Measurements from ENCODE around the gene TRAF3IP1. TPM values are rescaled to one million over a fixed set of nuclear protein-coding genes. Genes with fewer than 3 reads are reported as not detected.
A peak's percentile ranks its signal among the peaks of the same experiment; 100 is the strongest.
"Not testable (repeated sequence)": the region's sequence is repeated elsewhere in the genome, so short reads cannot be mapped to it uniquely, and the experiment has no call there.

The TRAF3IP1 gene
- total RNA-seq, 1 donor from 2014 or later = 25.3 TPM

DNA sequence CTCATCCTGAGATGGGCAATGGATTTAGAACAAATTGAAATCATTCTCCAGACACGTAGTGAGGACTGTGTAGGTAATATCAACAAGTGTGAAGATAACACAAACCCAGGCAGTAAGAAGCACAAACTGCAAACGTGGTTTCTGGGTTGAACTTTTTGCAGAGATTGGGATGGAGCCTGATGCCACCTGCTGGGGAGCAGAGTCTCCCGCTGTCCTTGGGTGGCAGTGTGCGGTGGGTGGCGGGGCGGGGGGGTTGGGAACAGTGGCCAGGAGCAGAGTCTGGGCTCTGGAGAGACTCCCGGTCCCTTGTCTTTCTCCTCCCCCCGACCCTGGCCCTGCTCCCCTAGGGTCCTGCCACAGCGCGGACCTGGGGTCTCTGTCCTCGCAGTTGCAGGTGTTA lies 19.5 kb downstream of the TRAF3IP1 start:
- peak; percentile 9 for DNase-seq (ENCODE audit: low read depth)

- DNase-seq (ENCODE audit: low read depth) = no peak
Observed at GRCh38 chr2:238341536-238341935, 21.2 kb downstream of the TRAF3IP1 start.

GRCh38 chr2:238344035-238344434 lies 23.7 kb downstream of the TRAF3IP1 start:
- no peak for DNase-seq (ENCODE audit: low read depth)

GRCh38 chr2:238344517-238344916 lies 24.2 kb downstream of the TRAF3IP1 start:
- DNase-seq (ENCODE audit: low read depth) = no peak

DNA sequence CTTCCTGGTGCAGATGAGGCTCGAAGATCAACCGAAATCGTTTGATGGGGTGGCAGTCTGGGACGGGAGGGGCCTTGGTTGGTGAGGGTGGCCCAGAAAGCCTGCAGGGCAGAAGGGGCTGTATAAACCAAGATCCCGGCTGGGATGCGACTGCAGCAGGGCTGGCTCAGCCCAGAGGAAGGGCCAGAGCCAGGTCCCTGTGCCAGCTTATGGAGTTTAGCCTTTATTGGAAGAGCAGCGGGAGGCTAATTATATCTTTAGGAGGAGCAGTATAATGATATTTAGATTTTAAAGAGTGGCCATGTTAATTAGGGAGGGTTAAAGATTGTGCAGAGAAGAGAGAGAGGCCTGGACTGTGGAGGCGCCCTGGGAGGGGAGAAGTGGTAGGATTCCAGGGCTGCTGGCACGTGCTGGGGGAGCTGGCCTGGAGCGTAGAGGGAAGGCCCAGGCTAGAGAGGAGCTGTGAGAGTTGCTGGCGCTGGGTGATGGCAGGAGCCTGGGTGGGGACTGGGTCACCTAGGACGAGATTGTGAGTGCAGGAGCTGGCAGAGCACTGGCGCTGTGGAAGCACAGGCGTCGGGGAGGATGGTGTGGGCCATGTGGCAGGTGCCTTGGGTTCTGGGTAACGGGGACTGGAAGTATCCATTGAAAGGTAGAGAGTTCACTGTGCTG lies 25.1 kb downstream of the TRAF3IP1 start:
- no peak for DNase-seq (ENCODE audit: low read depth)

DNA sequence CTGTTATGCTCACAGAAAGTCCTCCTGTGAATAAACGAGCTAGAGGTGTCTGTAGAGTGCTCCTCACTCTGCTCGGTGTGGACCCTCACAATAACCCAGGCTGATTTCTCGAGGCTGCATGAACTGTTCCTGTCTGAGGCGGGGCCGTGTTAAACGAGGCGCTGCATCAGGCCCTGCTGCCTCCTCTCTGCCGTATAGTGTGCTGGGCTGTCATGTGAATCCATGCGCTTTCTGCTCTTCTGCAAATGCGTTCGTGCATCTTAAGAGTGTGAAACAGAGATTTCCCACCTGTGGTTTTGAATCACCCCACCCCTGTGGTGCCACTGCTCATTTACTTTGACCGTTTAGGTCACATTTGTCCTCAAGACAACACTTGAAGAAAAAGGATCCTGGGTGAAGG lies 26.2 kb downstream of the TRAF3IP1 start:
- DNase-seq (ENCODE audit: low read depth) = no peak

- DNase-seq (ENCODE audit: low read depth) = no peak
Observed at GRCh38 chr2:238350150-238350897, 30.0 kb downstream of the TRAF3IP1 start.

DNA sequence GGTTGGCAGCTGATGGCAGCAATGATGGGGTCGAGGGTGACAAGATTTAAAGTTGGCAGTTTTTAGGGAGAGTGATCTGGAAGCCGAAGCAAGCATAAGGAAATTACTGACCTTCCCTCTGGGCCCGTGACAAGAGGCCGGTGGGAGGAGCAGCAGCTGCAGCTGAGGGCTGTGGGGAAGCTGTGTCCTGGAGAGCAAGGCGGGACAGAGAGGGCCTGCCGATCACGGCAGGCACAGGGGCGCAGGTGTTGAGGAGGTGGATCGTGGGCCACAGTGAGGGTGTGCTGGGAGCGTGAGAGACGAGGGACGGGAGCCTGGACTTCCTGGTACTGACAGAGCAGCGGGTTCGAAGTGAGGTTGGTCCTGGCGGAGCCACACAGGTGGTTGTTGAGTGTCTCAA lies 31.0 kb downstream of the TRAF3IP1 start:
- no peak for DNase-seq (ENCODE audit: low read depth)

DNA sequence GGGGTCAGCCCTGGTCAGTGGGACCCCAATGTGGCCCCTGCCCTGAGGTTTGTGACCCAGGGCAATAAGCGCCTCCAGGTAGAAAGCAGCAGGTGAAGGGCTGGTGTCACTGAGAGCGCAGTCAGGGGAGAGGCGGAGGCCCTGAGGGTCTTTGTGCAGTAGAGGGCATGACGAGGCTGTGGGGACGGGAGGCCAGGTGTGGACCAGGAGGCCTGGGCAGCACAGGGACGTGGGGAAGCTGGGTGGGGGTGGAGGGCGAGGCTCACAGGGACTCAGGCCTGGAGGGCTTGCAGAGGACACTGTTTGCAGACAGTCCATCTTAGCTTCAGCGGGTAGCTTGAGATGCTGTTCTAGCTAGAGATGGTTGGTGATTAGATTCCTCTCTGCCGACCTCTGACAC lies 32.0 kb downstream of the TRAF3IP1 start:
- no peak for DNase-seq (ENCODE audit: low read depth)

- no peak for DNase-seq (ENCODE audit: low read depth)
Observed at GRCh38 chr2:238358769-238359168, 38.5 kb downstream of the TRAF3IP1 start.

GRCh38 chr2:238359403-238359802 lies 39.1 kb downstream of the TRAF3IP1 start:
- DNase-seq (ENCODE audit: low read depth) = no peak

DNA sequence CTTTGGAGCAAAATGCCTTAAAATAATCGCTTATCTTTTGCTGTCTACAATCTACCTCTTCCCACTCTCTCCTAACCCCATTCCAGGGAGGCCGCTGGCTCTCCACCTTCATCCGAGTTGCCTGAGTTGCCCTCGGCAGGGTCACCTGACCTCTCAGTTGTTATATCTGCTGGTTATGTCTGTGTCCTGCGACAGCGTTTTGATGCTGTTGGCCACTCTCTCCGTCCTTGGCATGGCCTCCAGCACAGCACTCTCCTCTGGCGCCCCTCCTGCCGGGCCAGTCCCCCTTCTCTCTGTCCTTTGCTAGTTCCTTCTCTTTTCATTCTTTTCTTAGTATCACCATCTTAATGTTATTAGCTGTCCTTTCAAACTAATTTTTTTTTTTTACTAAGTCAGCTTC lies 41.6 kb downstream of the TRAF3IP1 start:
- no peak for DNase-seq (ENCODE audit: low read depth)

GRCh38 chr2:238362626-238363025 lies 42.3 kb downstream of the TRAF3IP1 start:
- no peak for DNase-seq (ENCODE audit: low read depth)

- no peak for DNase-seq (ENCODE audit: low read depth)
Observed at GRCh38 chr2:238369591-238370040, 49.3 kb downstream of the TRAF3IP1 start.

- no peak for DNase-seq (ENCODE audit: low read depth)
Observed at GRCh38 chr2:238370094-238370822, 49.9 kb downstream of the TRAF3IP1 start.

DNA sequence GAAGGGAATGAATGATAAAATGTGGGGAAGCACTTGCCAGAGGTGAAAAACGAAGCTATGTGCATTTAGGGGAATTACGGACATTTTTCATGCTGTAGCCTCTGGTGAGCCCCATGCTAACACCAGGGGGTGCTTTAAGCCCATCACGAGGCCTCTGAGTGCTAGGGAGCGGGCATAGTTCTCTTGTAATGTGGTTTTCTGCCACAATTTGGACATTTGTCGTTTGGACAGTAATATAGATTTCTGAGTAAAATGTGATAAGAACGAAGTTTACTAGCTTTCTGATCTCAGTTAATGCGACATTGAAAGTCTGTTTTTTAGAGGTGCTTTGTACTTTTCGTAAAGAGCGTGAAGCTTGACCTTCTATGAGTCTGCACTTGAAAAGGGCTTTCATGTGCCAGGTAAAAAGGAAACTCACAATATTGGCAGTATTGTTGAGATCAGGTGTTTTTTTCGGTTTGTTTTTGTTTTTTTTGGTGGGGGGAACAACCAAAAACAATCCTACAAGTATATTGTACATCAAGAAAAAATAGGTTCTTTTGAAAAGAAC lies 50.6 kb downstream of the TRAF3IP1 start:
- peak; percentile 18 for DNase-seq (ENCODE audit: low read depth)

DNA sequence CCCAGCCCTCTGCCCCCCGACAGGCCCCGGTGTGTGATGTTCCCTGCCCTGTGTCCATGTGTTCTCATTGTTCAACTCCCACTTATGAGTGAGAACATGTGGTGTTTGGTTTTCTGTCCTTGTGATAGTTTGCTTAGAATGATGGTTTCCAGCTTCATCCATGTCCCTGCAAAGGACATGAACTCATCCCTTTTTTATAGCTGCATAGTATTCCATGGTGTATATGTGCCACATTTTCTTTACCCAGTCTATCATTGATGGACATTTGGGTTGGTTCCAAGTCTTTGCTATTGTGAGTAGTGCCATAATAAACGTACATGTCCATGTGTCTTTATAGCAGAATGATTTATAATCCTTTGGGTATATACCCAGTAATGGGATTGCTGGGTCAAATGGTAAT lies 52.0 kb downstream of the TRAF3IP1 start:
- not testable (repeated sequence) for DNase-seq (ENCODE audit: low read depth)

DNA sequence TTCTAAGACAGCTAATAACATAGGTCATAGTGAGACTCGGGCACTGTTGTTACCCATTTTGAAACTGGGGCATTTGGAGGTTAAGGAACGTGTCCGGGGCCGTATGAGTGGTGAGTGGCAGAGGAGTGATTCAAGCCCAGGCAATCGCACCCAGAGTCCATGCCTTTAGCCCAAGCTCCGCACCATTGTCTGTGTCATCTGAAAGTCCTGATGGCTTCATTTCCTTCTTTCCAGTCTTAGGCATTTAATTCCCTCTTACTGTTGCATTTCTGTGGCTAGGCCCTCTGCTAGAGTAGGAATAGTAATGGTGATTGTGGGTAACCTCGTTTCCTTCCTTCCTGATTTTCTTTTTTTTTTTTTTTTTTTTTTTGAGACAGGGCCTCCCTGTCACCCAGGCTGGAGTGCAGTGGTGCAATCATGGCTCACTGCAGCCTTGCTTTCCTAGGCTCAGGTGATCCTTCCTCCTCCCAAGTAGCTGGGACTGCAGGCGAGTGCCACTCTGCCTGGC lies 56.6 kb downstream of the TRAF3IP1 start:
- peak; percentile 19 for DNase-seq (ENCODE audit: low read depth)

DNA sequence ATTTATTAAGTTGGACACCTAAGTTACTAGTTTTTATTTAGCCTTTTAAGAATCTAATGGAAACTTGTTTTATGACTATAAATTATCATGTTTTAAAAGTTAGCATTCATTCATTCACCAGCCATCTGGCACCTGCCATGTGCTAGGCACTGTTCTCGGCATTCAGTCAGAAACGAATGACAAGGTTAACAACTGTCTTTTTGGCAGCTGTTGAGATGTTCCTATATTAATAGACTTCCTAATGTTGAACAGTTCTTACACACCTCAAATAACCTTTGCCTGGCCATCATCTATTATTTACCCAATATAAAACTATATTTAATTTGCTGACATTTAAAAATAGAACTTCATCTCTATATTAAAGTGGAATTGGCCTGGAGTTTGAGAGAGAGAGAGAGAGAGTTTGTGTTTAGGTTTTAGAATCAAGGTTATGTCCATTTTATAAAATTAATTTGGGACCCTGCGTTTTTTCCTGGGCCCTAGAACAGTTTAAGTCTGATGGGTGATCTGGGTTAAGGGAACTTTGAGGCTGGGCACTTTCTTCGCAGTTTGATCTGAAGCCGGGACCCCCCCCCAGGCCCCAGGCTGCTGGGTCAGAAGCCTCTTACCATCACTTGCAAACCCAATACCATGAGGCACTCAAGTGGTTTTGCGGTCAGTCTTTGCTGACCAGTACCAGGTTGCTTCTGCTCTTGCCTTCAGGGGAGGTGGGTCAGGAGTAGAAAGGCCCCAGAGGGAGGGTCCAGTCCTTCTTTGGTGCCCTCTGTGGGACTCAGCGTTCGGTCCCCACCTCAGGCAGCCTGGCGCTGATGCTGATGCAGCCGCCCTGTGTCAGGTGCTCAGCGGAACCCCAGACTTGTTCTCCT lies 58.1 kb downstream of the TRAF3IP1 start:
- no peak for DNase-seq (ENCODE audit: low read depth)

DNA sequence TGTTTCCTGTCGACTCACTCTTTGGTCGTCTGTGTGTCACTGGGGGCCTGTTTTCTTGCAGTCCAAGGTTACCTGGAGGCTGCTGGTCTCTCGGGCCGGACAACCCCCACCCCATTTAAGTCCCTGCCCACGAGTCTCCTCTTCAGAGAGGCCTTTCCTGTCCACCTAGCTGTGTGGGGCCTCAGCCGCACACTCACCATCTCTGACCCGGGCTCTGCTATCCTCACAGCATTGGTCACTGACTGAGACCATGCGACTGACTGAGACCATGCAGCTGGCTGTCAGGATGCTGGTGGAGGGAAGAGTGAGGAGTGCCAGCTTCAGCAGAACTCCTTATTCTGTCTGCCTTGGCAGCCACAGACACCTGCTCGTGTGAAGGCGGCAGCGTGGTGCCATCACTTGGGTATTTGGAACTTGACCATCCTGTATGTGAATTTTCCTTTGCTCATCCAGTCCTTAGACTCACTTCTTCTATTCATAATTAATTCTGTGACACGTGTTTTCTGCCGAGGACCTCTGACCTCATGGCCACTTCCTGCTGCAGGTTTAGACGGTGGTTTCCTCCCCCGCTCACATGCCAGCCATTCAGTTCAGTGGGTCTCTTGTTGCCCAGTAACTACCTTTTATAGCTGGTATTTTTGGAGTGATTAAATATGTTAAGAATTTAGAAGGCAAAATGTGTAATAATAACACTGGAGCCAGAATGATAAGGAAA lies 58.9 kb downstream of the TRAF3IP1 start:
- DNase-seq (ENCODE audit: low read depth) = peak; percentile 72

DNA sequence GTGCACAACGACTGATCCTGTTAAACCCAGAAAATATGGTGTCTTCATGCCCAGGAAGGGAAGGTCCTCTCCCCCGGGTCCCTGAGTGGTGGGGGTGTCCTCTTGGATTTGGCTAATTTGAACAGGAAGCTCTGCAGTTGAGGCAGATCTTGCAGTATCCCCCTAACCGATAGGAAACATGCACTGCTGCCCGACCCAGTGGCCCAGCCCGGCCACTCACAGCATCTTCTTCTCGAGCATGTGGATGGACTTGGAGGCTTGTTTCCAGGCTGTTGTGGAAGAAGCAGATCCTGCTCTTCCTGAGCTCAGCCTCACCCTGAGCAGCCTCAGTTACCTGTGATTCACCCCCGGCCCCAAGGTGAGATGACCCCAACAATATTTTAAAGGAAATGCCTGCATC lies 60.0 kb downstream of the TRAF3IP1 start:
- DNase-seq (ENCODE audit: low read depth) = no peak
